GF-D8 (cell line): Measurements from ENCODE around the gene TOMT.

Experiments used
- DNase-seq: peaks from one replicate; lab custom pipeline; 2025; lab: John Stamatoyannopoulos, UW

TOMT gene, protein sequence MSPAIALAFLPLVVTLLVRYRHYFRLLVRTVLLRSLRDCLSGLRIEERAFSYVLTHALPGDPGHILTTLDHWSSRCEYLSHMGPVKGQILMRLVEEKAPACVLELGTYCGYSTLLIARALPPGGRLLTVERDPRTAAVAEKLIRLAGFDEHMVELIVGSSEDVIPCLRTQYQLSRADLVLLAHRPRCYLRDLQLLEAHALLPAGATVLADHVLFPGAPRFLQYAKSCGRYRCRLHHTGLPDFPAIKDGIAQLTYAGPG

DNA sequence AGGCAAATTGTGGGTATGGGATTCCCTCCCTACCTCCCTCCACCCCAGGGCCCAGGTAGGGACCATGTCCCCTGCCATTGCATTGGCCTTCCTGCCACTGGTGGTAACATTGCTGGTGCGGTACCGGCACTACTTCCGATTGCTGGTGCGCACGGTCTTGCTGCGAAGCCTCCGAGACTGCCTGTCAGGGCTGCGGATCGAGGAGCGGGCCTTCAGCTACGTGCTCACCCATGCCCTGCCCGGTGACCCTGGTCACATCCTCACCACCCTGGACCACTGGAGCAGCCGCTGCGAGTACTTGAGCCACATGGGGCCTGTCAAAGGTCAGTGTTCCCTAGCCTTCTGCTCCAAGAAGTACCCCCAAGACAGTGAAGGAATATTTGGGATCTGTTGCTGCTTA is at the start of gene TOMT:
Gene TOMT, plus strand, starts transcription at position 37 of the 400 bp plus-strand sequence. Its CDS starts 28 bp downstream, at position 65.
- no peak for DNase-seq

- no peak for DNase-seq
Measured at GRCh38 chr11:72058416-72059034, 47.2 kb upstream of the TOMT start.

DNA sequence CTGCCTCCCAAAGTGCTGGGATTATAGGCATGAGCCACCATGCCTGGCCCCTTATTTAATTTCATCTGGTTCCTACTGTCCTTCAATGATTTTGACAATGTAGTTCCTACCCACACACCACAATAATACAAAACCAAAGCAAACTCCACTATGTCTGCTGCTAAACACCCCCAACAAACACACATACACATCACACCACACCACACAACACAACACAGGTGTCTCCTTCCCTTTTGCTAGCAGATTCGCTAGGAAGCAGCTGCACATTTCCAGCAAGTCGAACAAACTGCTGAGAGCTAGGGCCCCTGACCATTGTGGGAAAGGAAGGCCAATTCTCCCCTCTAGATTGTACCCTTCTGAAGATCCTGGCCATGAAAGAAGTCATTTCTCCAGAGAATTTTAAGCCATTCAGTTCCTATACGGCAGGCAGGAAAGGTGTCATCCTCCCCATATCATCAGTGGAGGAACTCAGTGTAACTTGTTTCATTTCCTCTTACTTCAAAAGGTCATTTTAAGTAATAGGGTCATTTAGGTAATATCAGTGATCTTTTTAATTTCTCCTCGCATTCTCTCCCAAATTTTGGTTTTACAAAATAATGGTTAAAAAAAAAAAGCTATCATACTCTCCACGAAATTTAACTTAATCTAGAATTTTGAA is 43.9 kb upstream of the TOMT start:
- no peak for DNase-seq

DNA sequence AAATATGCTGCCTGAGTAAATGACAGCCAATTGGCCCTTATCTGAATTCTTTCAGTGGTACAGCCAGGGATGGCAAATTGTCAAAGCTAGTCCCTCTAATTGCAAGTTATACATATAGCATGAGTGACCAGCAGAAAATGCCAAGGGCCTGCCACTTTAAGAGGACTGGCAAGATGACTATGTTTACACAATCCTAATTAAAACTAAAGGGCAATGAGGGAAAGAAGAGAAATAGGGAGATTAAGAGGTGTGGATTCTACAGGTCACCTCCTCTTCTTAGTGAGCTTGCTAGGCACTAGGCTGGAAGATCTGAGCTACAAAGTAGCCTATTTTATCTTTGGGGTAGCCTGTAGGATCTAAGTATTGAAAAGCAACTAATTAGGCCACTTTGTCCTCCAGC is 38.9 kb upstream of the TOMT start:
- no peak for DNase-seq

- DNase-seq: no peak
Measured at GRCh38 chr11:72067266-72067665, 38.5 kb upstream of the TOMT start.

- no peak for DNase-seq
Measured at GRCh38 chr11:72067676-72068075, 38.0 kb upstream of the TOMT start.

- DNase-seq: no peak
Measured at GRCh38 chr11:72069200-72069599, 36.5 kb upstream of the TOMT start.

DNA sequence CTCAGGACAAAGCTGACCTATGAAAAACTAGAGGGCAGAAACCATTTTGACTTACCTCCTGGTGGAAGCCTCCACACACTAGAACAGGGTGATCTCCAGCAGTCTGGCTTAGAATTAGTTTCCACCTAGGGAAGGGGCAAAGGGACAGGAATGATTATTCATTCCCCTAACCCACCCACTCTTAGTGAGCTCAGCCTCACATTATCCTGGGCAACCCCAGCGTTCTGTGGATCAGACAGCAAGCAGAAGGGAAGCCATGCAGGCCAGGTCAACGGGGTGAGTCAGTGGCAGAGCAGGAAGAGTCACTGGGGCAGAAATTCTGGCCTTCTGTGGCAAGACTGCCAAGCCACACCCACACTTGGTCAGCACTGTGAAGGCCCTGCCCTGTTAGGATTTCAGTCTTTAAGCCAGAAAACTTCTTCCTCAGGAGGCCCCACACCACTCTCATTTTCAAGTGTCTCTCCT is 35.9 kb upstream of the TOMT start:
- peak; percentile 59 for DNase-seq

DNA sequence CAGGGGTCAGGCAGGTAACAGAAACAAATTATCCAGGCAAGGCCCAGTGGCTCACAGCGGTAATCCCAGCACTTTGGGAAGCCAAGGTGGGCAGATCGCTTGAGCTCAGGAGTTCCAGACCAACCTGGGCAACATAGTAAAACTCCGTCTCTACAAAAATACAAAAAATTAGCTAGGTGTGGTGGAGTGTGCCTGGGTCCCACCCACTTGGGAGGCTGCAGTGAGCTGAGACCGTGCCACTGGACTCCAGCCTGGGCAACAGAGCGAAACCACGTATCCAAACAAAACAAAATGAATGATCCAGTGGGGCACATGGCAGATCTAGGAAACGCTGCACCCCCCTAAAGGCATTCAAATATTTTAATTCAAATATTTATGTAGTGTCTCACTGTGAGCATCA is 35.2 kb upstream of the TOMT start:
- no peak for DNase-seq

GRCh38 chr11:72072348-72072747 is 33.4 kb upstream of the TOMT start:
- no peak for DNase-seq

- peak; percentile 24 for DNase-seq
Measured at GRCh38 chr11:72075109-72075508, 30.6 kb upstream of the TOMT start.

DNA sequence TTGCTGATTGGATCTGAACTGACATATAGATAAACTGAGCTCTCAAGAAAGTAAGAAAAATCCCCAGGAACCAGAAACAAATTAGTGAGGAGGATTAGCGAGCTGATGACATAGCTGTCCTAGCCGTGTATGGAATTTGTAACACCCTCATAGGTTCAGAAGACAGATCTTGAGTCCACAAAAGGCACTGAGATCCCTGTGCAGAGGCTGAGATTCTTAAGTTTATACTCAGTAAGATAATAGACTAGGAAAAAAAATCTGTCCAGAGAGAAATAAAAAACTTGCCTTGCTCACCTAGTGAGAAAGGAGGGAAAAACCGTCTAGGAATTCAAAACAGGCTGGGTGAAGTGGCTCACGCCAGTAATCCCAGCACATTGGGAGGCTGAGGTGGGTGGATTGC is 30.0 kb upstream of the TOMT start:
- DNase-seq: no peak

- DNase-seq: no peak
Measured at GRCh38 chr11:72078477-72078876, 27.2 kb upstream of the TOMT start.

- DNase-seq: no peak
Measured at GRCh38 chr11:72079819-72080325, 25.9 kb upstream of the TOMT start.

- DNase-seq: peak; percentile 100
Measured at GRCh38 chr11:72080326-72081183, 25.2 kb upstream of the TOMT start, which contains the start of the genes LRRC51 and NUMA1. LRRC51 (plus strand) TSS chr11:72080850; CDS start chr11:72089084, 8,234 bp downstream. NUMA1 (minus strand) TSS chr11:72080542; CDS start chr11:72035943, 44,599 bp downstream.

- DNase-seq: no peak
Measured at GRCh38 chr11:72081184-72081644, 24.5 kb upstream of the TOMT start.

- DNase-seq: no peak
Measured at GRCh38 chr11:72081821-72082453, 23.8 kb upstream of the TOMT start.

- no peak for DNase-seq
Measured at GRCh38 chr11:72083414-72083813, 22.3 kb upstream of the TOMT start.

- no peak for DNase-seq
Measured at GRCh38 chr11:72084076-72084475, 21.6 kb upstream of the TOMT start.

DNA sequence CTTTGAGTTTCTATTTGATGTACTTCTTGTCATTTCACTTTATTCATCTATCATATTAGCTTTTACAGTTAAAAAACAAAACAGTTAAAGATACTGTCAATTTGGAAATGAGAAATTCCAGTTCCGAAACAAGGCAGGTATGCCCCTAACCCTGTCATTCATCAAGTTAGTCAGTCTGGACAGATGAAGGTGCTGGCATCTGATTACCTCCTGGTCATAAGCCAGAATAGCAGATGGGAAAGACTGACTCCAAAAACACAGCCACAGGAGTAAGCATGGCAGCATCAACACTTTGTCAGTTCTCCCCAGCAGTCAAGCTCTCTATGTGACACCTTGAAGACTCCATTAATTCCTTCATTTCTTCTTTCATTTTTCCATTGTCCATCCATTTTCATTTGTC is 20.8 kb upstream of the TOMT start:
- no peak for DNase-seq

- no peak for DNase-seq
Measured at GRCh38 chr11:72085621-72086351, 19.9 kb upstream of the TOMT start.
